Peyer's patch (tissue), 4 donors: ENCODE results near the gene USF2.

Experiments
- POLR2A ChIP-seq, 2 donors: fragments of 450-650 bp; IDR thresholded peaks; one replicate each; pipeline ENCODE4 v1.5.1; 2017; ENCODE audit warnings: antibody characterized with exemption in 2 of 2, mild to moderate bottlenecking in 2 of 2, moderate library complexity in 2 of 2
- TF ChIP-seq, protein P1 (sequence below), 6 experiments: fragments of 450-650 bp in 4 of 6; fragments of 200-600 bp in 2 of 6; sonication (generic) in 1 of 6; IDR thresholded peaks; one replicate each; pipeline ENCODE4 v1.5.1; 2017 to 2019; ENCODE audit warnings: antibody characterized with exemption in 6 of 6, mild to moderate bottlenecking in 3 of 6, moderate library complexity in 1 of 6

DNA sequence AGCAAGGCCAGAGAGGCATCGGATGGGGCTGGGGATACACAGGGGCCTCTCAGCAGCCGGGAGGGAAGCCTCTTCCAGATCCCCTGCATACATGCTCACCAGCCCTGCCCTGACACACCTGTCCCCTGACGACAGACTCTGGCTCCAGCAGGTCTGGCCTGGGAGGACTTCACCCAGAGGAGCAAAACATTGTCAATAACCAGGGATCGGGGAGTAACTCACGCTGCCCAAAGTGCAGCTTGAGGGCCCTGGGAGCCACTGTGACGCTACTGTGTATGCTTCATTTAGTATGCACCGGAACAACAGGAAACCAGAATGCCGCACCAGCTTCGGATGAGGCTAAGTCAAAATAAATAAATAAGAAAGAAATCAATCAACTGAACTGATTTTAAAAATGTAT is 47.8 kb downstream of the USF2 start:
- TF ChIP-seq, protein P1, sequence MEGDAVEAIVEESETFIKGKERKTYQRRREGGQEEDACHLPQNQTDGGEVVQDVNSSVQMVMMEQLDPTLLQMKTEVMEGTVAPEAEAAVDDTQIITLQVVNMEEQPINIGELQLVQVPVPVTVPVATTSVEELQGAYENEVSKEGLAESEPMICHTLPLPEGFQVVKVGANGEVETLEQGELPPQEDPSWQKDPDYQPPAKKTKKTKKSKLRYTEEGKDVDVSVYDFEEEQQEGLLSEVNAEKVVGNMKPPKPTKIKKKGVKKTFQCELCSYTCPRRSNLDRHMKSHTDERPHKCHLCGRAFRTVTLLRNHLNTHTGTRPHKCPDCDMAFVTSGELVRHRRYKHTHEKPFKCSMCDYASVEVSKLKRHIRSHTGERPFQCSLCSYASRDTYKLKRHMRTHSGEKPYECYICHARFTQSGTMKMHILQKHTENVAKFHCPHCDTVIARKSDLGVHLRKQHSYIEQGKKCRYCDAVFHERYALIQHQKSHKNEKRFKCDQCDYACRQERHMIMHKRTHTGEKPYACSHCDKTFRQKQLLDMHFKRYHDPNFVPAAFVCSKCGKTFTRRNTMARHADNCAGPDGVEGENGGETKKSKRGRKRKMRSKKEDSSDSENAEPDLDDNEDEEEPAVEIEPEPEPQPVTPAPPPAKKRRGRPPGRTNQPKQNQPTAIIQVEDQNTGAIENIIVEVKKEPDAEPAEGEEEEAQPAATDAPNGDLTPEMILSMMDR (IDR thresholded peaks at IDR 0.05): no peak
- no peak for TF ChIP-seq POLR2A (IDR thresholded peaks at IDR 0.05)
